Kidney (tissue), 14 donors: Measurements from ENCODE around the gene KCNT1. TPM values are rescaled to one million over a fixed set of nuclear protein-coding genes. Genes with fewer than 3 reads are reported as not detected.

Experiments used
- DNase-seq, 5 donors: peaks; one replicate each; pipeline ENCODE4 v3.0.0-alpha.2; 2013 to 2020
- FAIRE-seq: peaks from 2 replicates; lab custom pipeline; 2012; peaks lifted over from hg19 to GRCh38; lab: Jason Lieb, UNC
- H3K27ac ChIP-seq, 2 donors: one replicate each; pipeline ENCODE4 v1.7.0; 2013; ENCODE audit warnings: low read depth in 2 of 2, low read length in 2 of 2, inconsistent platforms in 1 of 2
- H3K27me3 ChIP-seq: one replicate; pipeline ENCODE4 v1.7.1; 2013; ENCODE audit warnings: low read length, inconsistent platforms; ENCODE audit not compliant: control insufficient read depth, insufficient read depth
- H3K36me3 ChIP-seq, 3 donors: one replicate each; pipeline versions ENCODE4 v1.7.0 to v1.7.1; 2013; ENCODE audit warnings: low read length in 3 of 3, control low read depth in 1 of 3, inconsistent platforms in 1 of 3; ENCODE audit not compliant: insufficient read depth in 3 of 3, control insufficient read depth in 2 of 3
- H3K4me1 ChIP-seq, 3 donors: one replicate each; pipeline versions ENCODE4 v1.7.0 to v1.7.1; 2013; ENCODE audit warnings: low read length in 3 of 3, inconsistent platforms in 1 of 3, low read depth in 1 of 3; ENCODE audit not compliant: control insufficient read depth in 2 of 3, insufficient read depth in 2 of 3
- H3K4me3 ChIP-seq, 3 donors: one replicate each; pipeline versions ENCODE4 v1.7.0 to v1.8.1; 2013; ENCODE audit warnings: low read length in 3 of 3, control low read depth in 1 of 3, inconsistent platforms in 1 of 3
- H3K9ac ChIP-seq, 3 donors: one replicate each; pipeline versions ENCODE4 v1.7.0 to v1.7.1; 2013; ENCODE audit warnings: low read length in 3 of 3, control low read depth in 1 of 3, inconsistent platforms in 1 of 3
- H3K9me3 ChIP-seq, 3 donors: one replicate each; pipeline versions ENCODE4 v1.7.0 to v1.7.1; 2013; ENCODE audit warnings: low read length in 3 of 3, control low read depth in 1 of 3, inconsistent platforms in 1 of 3; ENCODE audit not compliant: control insufficient read depth in 2 of 3, insufficient read depth in 1 of 3
- CTCF ChIP-seq: IDR thresholded peaks from 3 replicates; pipeline ENCODE4 v1.5.1; 2012; ENCODE audit warnings: mild to moderate bottlenecking, moderate library complexity, borderline replicate concordance; ENCODE audit not compliant: insufficient read depth; ENCODE audit errors: extremely low read depth
- intact Hi-C: fragments of 100-400 bp; cut with DNase I; formaldehyde crosslinking; loops from one replicate; pipeline ENCODE4 v1.11.1; 2022
- polyA plus RNA-seq: library from polyadenylated mRNA; stranded (reverse); fragments of 350-450 nt; fragmentation: Illumina TruSeq; extraction: RNeasy Lipid Tissue Mini Kit (QIAGEN cat#74804); gene quantifications from one replicate; pipeline ENCODE4 v1.2.3, GENCODE V29; 2014; ENCODE audit warnings: low read depth, low replicate concordance; ENCODE audit not compliant: insufficient read depth
- total RNA-seq: library from RNA; stranded (reverse); fragmentation: NEBNext Ultra II Directional; extraction: Animal tissue kit (Norgen Biotek cat#: 25700); gene quantifications from one replicate; pipeline ENCODE4 v1.2.1, GENCODE V29; 2021
- donor health status: control.
- donor health status: control.
- donor health status: control.
- donor health status: control.
- donor health status: control.
- donor health status: DM: yes; HTN: yes; CAD: no.
- donor health status: Normal renal cell carcinoma (clear cell type).

KCNT1 gene
- total and polyA plus RNA-seq, 2 donors from 2014 or later = 0.15 TPM; not detected in 1

- H3K27me3 ChIP-seq = no peaks in the 10 kb centered on the region
- no peak for TF ChIP-seq CTCF
- H3K9me3 ChIP-seq = no peaks in the 10 kb centered on the region
- H3K36me3 ChIP-seq = peaks cover 0 to 30% (median 26%) of the 10 kb centered on the region in 3 donors
- H3K4me1 ChIP-seq = no peaks in the 10 kb centered on the region
- intact Hi-C loops = no loop called here
- peak in 1 of 5 donors; percentile 11 for DNase-seq
- H3K27ac ChIP-seq = no peak overlapping the region
- no peak overlapping the region for H3K4me3 ChIP-seq
- no peak for FAIRE-seq
- H3K9ac ChIP-seq = no peak overlapping the region
Observed at GRCh38 chr9:135811801-135812200, 109.8 kb downstream of the KCNT1 start.

GRCh38 chr9:135812961-135813360 is 111.0 kb downstream of the KCNT1 start:
- intact Hi-C loops = no loop called here

GRCh38 chr9:135813671-135814290 is 111.8 kb downstream of the KCNT1 start:
- no peak for FAIRE-seq
- no peak overlapping the region for H3K4me3 ChIP-seq
- peaks cover 0 to 37% (median 29%) of the 10 kb centered on the region in 3 donors for H3K36me3 ChIP-seq
- no peak overlapping the region for H3K9ac ChIP-seq
- H3K9me3 ChIP-seq = no peaks in the 10 kb centered on the region
- DNase-seq = peak in 1 of 5 donors; percentile 16
- no peaks in the 10 kb centered on the region for H3K27me3 ChIP-seq
- intact Hi-C loops = no loop called here
- H3K27ac ChIP-seq = no peak overlapping the region
- TF ChIP-seq CTCF = no peak
- no peaks in the 10 kb centered on the region for H3K4me1 ChIP-seq

More at GRCh38 chr9:135812961-135813360, 111.0 kb downstream of the KCNT1 start:
- Histone ChIP-seq H3K4me1 (no peaks in the 10 kb centered on the region), H3K9ac (no peak overlapping the region), H3K4me3 (no peak overlapping the region), H3K27me3 (no peaks in the 10 kb centered on the region), H3K9me3 (no peaks in the 10 kb centered on the region), H3K36me3 (peaks cover 0 to 34% (median 29%) of the 10 kb centered on the region in 3 donors), H3K27ac (no peak overlapping the region)
- TF ChIP-seq CTCF = no peak
- DNase-seq (peak in 1 of 5 donors; percentile 16), FAIRE-seq (no peak)
